Stimulated activated CD8-positive, alpha-beta memory T cell treated with anti-CD3 and anti-CD28 coated beads, Interleukin-15, amount 100 ng/mL, for 4 hours (primary cell): ENCODE measurements around the gene DPYSL4.

Experiments
- DNase-seq, 2 donors: peaks; one replicate each; pipeline ENCODE4 v3.0.0-alpha.2; 2020; ENCODE audit warnings: low read depth in 2 of 2

The DPYSL4 gene

GRCh38 chr10:132228616-132229015 is 41.9 kb downstream of the DPYSL4 start:
- DNase-seq, result no peak

- DNase-seq, result no peak
These were observed 42.3 kb downstream of the DPYSL4 start for GRCh38 chr10:132229096-132229495.

GRCh38 chr10:132229834-132230556 is 43.2 kb downstream of the DPYSL4 start:
- DNase-seq, result no peak

- DNase-seq, result no peak
These were observed 43.9 kb downstream of the DPYSL4 start for GRCh38 chr10:132230557-132231210.

GRCh38 chr10:132231656-132232022 is 44.9 kb downstream of the DPYSL4 start:
- DNase-seq, result no peak

GRCh38 chr10:132232023-132232951 is 45.5 kb downstream of the DPYSL4 start:
- no peak for DNase-seq

- no peak for DNase-seq
These were observed 46.2 kb downstream of the DPYSL4 start for GRCh38 chr10:132232981-132233380.

- no peak for DNase-seq
These were observed 46.8 kb downstream of the DPYSL4 start for GRCh38 chr10:132233501-132234085.

GRCh38 chr10:132234860-132235259 is 48.1 kb downstream of the DPYSL4 start:
- no peak for DNase-seq

- no peak for DNase-seq
These were observed 49.4 kb downstream of the DPYSL4 start for GRCh38 chr10:132236161-132236560.

- no peak for DNase-seq
These were observed 50.1 kb downstream of the DPYSL4 start for GRCh38 chr10:132236881-132237280.

GRCh38 chr10:132237396-132237795 is 50.6 kb downstream of the DPYSL4 start:
- no peak for DNase-seq

GRCh38 chr10:132237871-132238270 is 51.1 kb downstream of the DPYSL4 start:
- no peak for DNase-seq

- DNase-seq, result no peak
These were observed 51.8 kb downstream of the DPYSL4 start for GRCh38 chr10:132238371-132239125.

GRCh38 chr10:132239126-132240031 is 52.6 kb downstream of the DPYSL4 start:
- no peak for DNase-seq

- DNase-seq, result no peak
These were observed 53.4 kb downstream of the DPYSL4 start for GRCh38 chr10:132240156-132240555.

- DNase-seq, result no peak
These were observed 53.8 kb downstream of the DPYSL4 start for GRCh38 chr10:132240581-132240980.

- no peak for DNase-seq
These were observed 54.3 kb downstream of the DPYSL4 start for GRCh38 chr10:132241086-132241485.

GRCh38 chr10:132241496-132241895 is 54.7 kb downstream of the DPYSL4 start:
- DNase-seq, result no peak
